HCT116 (cell line): ENCODE results near the gene EYA4.

ENCODE experiments used
- CEBPB ChIP-seq: IDR thresholded peaks from 2 replicates; pipeline ENCODE4 v1.6.1; 2012; ENCODE audit warnings: low read depth
- TCF7L2 ChIP-seq: IDR thresholded peaks from 2 replicates; pipeline ENCODE4 v1.7.0; 2011; ENCODE audit warnings: borderline replicate concordance, inconsistent platforms; ENCODE audit not compliant: insufficient read depth, insufficient read length; ENCODE audit errors: extremely low read depth
- TF ChIP-seq, protein P1 (sequence below), 3 experiments: fragments of 200-600 bp in 1 of 3; sonication (generic) in 1 of 3; IDR thresholded peaks in 2 of 3; conservative IDR thresholded peaks in 1 of 3; 2 replicates each; pipeline ENCODE4 v1.5.1; 2012 to 2017; ENCODE audit warnings: low read depth in 2 of 3, low read length in 2 of 3, antibody characterized with exemption in 1 of 3, borderline replicate concordance in 1 of 3, control low read depth in 1 of 3, mild to moderate bottlenecking in 1 of 3, mixed read lengths in 1 of 3, mixed run types in 1 of 3, moderate library complexity in 1 of 3; ENCODE audit not compliant: insufficient read depth in 1 of 3

DNA sequence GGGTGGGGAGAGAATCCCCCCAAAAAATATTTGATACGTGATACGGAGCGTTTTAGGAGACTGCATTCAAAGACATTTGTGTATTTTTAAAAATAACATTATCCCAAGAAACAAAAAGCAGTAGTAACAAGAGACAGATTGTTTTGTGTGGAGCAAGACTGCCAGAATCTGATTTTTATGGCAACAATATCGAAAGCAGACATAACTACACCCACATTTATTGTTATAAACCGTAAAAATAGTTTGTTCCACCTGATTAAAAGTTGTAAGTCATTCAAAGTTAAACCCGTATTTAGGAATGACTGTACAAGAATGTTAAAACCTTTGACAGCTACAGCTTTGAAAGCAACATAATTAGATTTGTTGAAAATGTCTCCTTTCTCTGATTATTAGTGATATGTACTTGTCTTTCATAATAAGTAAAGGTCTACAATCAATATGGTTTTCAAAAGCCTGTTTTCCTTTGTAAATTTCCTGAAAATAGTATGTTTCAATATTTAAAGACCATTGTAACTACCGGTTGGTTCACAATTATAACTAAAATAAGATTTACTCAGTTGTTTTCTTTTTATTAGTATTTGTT is 2.7 kb downstream of the EYA4 start:
- TF ChIP-seq, protein P1, sequence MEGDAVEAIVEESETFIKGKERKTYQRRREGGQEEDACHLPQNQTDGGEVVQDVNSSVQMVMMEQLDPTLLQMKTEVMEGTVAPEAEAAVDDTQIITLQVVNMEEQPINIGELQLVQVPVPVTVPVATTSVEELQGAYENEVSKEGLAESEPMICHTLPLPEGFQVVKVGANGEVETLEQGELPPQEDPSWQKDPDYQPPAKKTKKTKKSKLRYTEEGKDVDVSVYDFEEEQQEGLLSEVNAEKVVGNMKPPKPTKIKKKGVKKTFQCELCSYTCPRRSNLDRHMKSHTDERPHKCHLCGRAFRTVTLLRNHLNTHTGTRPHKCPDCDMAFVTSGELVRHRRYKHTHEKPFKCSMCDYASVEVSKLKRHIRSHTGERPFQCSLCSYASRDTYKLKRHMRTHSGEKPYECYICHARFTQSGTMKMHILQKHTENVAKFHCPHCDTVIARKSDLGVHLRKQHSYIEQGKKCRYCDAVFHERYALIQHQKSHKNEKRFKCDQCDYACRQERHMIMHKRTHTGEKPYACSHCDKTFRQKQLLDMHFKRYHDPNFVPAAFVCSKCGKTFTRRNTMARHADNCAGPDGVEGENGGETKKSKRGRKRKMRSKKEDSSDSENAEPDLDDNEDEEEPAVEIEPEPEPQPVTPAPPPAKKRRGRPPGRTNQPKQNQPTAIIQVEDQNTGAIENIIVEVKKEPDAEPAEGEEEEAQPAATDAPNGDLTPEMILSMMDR (IDR thresholded peaks at IDR 0.05 in 2 of 3, conservative IDR thresholded peaks at IDR 0.05 in 1 of 3; ENCODE audit: borderline replicate concordance in 1 of 3, insufficient read depth in 1 of 3, low read depth in 2 of 3, low read length in 2 of 3), result no peak
- TF ChIP-seq TCF7L2, result no peak
- TF ChIP-seq CEBPB, result no peak
